GM18508 (cell line): ENCODE data around the gene TMEM132D.

Experiments
- ATAC-seq: cut with Tn5 transposase; IDR thresholded peaks from one replicate; pipeline ENCODE4 v1.9.1; 2021; ENCODE audit warnings: moderate number of reproducible peaks; ENCODE audit not compliant: insufficient read depth, unreplicated experiment

The TMEM132D gene

GRCh38 chr12:129672110-129672509 is 231.7 kb downstream of the TMEM132D start:
- no peak for ATAC-seq

GRCh38 chr12:129670256-129670920 is 233.4 kb downstream of the TMEM132D start:
- no peak for ATAC-seq

- ATAC-seq, result no peak
Observed at GRCh38 chr12:129665414-129665813, 238.4 kb downstream of the TMEM132D start.

GRCh38 chr12:129662234-129662633 is 241.6 kb downstream of the TMEM132D start:
- ATAC-seq, result no peak

- ATAC-seq, result no peak
Observed at GRCh38 chr12:129660946-129661345, 242.9 kb downstream of the TMEM132D start.

- ATAC-seq, result no peak
Observed at GRCh38 chr12:129659961-129660622, 243.7 kb downstream of the TMEM132D start.

GRCh38 chr12:129657179-129657578 is 246.6 kb downstream of the TMEM132D start:
- ATAC-seq, result no peak

- no peak for ATAC-seq
Observed at GRCh38 chr12:129651951-129652350, 251.9 kb downstream of the TMEM132D start.

GRCh38 chr12:129641926-129642325 is 261.9 kb downstream of the TMEM132D start:
- no peak for ATAC-seq

GRCh38 chr12:129635021-129635685 is 268.7 kb downstream of the TMEM132D start:
- ATAC-seq, result no peak

GRCh38 chr12:129631316-129631715 is 272.5 kb downstream of the TMEM132D start:
- ATAC-seq, result no peak

- no peak for ATAC-seq
Observed at GRCh38 chr12:129629901-129630300, 273.9 kb downstream of the TMEM132D start.

- no peak for ATAC-seq
Observed at GRCh38 chr12:129622566-129622965, 281.3 kb downstream of the TMEM132D start.

GRCh38 chr12:129619271-129619670 is 284.6 kb downstream of the TMEM132D start:
- no peak for ATAC-seq

GRCh38 chr12:129617849-129618248 is 286.0 kb downstream of the TMEM132D start:
- ATAC-seq, result no peak

GRCh38 chr12:129615001-129615400 is 288.8 kb downstream of the TMEM132D start:
- ATAC-seq, result no peak

GRCh38 chr12:129614221-129614885 is 289.5 kb downstream of the TMEM132D start:
- ATAC-seq, result no peak

- no peak for ATAC-seq
Observed at GRCh38 chr12:129613314-129613713, 290.5 kb downstream of the TMEM132D start.

- no peak for ATAC-seq
Observed at GRCh38 chr12:129610601-129611120, 293.2 kb downstream of the TMEM132D start.

- no peak for ATAC-seq
Observed at GRCh38 chr12:129607756-129608155, 296.1 kb downstream of the TMEM132D start.

- ATAC-seq, result no peak
Observed at GRCh38 chr12:129607301-129607700, 296.5 kb downstream of the TMEM132D start.
